Fibroblast of upper back skin (primary cell): Measurements from ENCODE around the gene PPIL6.

Experiments
- DNase-seq: peaks from one replicate; pipeline ENCODE4 v3.0.0-alpha.2; 2013

Gene PPIL6

DNA sequence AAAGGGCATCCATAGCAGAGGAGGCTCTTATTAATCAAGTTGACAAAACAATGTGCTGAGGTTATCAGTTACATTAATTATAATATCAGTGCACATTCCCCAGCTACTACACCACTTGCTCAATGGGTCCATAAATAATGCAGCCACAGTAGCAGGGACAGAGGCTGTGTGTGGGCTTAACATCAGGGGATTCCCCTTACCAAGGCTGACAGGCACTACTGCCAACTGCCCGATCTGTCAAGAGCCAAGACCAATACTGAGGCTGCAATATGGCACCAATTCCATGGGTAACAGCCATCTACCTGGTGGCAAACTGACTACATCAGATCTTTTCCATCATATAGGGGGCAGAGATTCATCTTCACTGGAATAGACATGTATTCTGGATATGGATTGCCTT lies 80.1 kb downstream of the PPIL6 start:
- no peak for DNase-seq

DNA sequence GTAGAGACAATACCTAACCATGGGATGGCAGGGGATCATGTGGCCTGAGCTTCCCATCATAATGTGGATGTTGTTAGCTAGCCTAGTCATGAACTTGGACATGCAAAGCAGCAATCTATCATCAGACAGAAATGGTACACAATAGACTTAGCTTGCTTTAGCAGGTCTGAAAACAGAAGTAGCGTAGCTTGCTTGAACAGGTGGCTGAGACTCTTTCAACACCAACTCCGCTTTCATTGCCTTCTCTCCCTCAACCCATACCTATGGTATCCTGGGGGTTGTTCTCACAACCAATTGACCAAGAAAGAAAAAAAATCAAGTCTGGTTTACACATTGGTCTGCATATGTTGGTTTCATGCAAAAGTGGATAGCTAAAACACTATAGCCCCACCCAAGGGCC lies 81.2 kb downstream of the PPIL6 start:
- no peak for DNase-seq

GRCh38 chr6:109358204-109358603 lies 82.2 kb downstream of the PPIL6 start:
- DNase-seq, result no peak

- DNase-seq, result no peak
Observed at GRCh38 chr6:109356237-109356636, 84.2 kb downstream of the PPIL6 start.

- no peak for DNase-seq
Observed at GRCh38 chr6:109351231-109352130, 88.9 kb downstream of the PPIL6 start.

GRCh38 chr6:109349419-109349987 lies 90.9 kb downstream of the PPIL6 start:
- peak; percentile 61 for DNase-seq

GRCh38 chr6:109348226-109348625 lies 92.2 kb downstream of the PPIL6 start:
- no peak for DNase-seq

- DNase-seq, result no peak
Observed at GRCh38 chr6:109347779-109348178, 92.6 kb downstream of the PPIL6 start.

GRCh38 chr6:109345986-109346385 lies 94.4 kb downstream of the PPIL6 start:
- no peak for DNase-seq

- no peak for DNase-seq
Observed at GRCh38 chr6:109344226-109344625, 96.2 kb downstream of the PPIL6 start.

DNA sequence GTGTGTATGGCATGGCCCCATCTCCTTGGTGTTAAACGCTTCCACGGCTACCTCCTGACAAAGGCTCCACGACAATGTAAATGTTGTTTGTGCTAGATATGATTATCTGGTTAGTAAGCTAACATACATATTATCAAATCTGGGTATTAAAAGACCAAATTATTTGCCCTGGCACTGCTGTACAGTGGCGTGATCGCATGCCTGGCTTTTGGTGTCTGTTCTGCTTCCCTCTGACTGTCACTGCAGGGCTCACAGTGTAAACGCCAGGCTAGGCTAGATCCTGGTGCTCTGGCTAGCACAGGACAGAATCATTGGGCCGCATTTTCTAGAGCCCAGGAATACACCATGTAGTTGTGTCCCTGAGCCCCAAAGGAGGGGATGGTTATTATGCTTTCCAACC lies 96.9 kb downstream of the PPIL6 start:
- no peak for DNase-seq

- no peak for DNase-seq
Observed at GRCh38 chr6:109342911-109343310, 97.5 kb downstream of the PPIL6 start.

DNA sequence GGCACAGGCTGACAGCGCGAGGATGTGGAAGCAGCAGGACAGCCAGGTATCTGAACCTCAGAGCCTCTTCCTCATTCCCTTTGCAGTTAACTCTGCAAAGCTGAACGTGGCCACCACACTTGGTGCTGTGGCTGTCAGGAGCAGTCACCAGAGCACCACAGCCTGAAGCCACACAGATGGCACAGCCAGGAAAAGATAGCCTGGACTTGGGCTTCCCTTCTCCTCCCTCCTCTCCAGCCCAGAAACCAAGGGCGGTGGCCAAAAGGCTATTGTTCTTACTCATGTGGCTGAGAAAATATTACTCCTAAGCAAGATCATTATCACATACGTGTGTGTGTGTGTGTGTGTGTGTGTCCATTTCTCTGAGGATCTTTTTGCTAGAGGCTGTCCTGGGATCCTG lies 97.9 kb downstream of the PPIL6 start:
- no peak for DNase-seq

GRCh38 chr6:109340811-109341210 lies 99.6 kb downstream of the PPIL6 start:
- DNase-seq, result peak; percentile 27
